GM12801 (cell line): Measurements from ENCODE around the gene GSTM4.

Experiments used
- TF ChIP-seq, protein P1 (sequence below): IDR thresholded peaks from one replicate; pipeline ENCODE4 v1.5.1; 2011; ENCODE audit warnings: control low read depth; ENCODE audit not compliant: insufficient read length; ENCODE audit errors: extremely low read depth

The GSTM4 gene

DNA sequence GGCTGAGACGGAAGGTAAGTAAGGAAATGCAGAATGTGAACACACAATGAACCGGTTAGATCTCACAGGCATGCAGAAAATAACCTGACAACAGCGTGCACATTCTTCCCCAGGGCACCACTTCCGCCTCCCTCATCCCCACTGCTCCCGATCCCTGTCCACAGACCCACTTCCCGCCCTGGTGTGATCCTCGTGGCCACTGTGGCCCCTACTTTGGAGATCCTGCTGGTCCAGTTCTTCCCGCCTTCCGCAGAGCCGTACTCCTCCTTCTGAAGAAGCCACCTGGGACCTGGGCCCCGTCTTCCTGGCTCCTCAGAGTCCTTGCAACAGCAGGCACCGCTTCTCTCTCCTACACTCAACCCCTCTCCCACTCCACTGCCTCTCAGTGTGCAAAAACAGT, 1.4 kb upstream of the GSTM4 start:
- TF ChIP-seq, protein P1, sequence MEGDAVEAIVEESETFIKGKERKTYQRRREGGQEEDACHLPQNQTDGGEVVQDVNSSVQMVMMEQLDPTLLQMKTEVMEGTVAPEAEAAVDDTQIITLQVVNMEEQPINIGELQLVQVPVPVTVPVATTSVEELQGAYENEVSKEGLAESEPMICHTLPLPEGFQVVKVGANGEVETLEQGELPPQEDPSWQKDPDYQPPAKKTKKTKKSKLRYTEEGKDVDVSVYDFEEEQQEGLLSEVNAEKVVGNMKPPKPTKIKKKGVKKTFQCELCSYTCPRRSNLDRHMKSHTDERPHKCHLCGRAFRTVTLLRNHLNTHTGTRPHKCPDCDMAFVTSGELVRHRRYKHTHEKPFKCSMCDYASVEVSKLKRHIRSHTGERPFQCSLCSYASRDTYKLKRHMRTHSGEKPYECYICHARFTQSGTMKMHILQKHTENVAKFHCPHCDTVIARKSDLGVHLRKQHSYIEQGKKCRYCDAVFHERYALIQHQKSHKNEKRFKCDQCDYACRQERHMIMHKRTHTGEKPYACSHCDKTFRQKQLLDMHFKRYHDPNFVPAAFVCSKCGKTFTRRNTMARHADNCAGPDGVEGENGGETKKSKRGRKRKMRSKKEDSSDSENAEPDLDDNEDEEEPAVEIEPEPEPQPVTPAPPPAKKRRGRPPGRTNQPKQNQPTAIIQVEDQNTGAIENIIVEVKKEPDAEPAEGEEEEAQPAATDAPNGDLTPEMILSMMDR = no peak

DNA sequence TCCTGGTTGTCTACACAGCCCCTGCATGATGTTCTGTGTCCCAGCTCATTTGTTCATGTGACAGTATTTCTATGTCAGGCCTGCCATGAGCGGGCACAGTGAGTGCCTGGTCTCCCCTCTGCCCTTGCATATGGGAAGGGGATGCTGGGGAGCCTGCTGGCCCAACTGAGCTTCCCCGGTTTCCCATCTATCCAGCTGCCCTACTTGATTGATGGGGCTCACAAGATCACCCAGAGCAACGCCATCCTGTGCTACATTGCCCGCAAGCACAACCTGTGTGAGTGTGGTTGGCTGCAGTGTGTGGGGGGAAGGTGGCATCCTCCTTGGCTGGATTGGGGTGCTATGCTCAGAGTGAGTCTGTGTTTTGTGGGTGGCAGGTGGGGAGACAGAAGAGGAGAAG, 1.5 kb downstream of the GSTM4 start:
- TF ChIP-seq, protein P1 = no peak

DNA sequence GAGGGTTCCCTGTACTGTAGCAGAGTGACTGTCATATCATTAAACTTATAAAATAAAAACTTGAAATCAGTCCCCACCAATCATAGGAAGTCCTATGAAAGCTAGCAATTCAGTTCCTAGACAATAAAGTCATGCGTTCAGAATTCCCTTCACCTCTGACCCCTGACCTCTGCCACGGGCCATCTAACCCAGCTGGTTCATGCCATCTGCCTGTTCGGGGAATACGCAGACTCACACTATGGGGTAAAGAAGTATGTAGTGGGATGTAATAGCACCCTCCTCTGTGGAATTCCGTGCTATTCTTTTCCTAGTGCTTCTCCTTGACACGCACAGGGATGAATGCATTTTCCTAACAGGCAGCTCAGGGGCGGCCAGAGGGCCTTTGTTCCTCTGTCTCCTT, 2.1 kb downstream of the GSTM4 start:
- TF ChIP-seq, protein P1 = no peak

DNA sequence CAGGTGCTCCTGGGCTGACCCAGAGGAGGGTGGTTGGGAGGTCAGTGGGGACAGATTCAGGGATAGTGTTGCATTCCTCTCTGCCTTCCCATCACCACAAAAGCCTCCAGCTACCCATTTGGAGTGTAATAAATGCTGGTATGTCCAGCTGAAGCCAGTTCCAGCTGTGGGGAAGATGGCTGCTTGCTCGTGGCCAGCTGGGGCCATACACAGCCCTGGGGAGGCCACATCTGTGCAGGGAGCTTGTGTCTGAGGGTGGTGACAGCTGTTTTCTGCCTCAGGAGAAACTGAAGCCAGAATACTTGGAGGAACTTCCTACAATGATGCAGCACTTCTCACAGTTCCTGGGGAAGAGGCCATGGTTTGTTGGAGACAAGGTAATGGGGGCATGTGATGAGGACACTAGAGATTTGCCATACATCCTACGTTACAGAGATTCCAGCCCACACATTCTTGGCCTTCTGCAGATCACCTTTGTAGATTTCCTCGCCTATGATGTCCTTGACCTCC, 2.7 kb downstream of the GSTM4 start:
- TF ChIP-seq, protein P1 = no peak

DNA sequence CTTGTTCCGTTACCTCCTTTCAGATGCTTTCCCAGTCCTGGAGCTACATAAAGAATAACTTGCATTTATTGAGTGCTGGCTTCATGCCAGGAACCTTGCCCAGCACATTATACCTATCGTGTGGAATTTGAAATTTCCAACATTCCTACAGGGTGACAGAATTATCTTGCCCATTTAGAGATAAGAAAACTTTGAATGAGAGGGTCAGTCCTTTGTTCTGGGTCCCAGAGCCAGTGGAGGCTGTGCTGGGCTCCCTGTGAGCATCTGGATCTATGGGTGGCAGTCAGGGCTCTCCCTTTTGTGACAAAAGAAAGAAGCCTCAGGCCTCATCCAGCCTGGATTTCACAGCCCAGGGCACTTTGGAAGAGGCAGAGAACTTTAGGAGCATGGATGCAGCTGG, 3.2 kb downstream of the GSTM4 start:
- TF ChIP-seq, protein P1 = no peak

DNA sequence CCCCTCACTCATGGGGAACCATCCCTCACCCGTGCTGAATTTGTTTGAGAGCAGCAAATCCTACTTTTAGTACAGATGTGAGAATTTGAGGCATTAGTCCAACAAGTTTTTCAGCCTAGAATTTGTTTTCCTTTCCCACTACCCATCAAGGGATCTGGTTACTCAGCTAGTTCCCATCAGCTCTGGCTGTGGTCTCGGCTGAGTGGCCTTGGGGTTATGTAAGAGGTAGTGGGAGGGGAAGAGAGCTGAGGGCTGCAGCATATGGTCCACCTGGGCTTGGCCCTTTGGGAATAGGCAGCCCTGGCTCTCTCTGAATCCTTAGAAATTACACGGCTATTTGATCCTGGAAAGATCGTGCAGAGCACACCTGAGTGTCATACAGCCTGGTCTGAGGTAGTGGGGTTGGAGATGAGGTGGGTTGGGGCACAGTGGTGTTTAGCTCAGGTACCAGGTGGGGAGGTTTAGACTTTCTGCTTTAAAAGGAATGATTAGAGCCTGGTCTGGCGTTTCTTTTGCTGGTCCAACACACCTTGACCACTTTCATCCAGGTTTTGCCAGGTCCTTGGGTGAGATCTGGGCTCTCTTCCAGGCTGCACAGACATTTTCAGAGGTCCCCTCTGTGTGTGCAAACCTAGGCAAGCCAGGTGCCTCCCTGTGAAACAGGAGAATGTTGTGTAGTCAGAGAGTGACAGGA, 4.2 kb downstream of the GSTM4 start:
- TF ChIP-seq, protein P1 = no peak

DNA sequence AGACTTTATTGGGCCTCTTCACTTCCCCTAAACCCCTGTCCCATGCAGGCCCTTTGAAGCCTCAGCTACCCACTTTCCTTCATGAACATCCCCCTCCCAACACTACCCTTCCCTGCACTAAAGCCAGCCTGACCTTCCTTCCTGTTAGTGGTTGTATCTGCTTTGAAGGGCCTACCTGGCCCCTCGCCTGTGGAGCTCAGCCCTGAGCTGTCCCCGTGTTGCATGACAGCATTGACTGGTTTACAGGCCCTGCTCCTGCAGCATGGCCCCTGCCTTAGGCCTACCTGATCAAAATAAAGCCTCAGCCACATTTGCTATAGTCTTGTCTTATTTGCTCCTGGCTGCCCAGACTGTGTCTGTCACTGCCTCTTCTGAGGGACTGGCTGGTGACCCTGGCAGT, 5.5 kb downstream of the GSTM4 start:
- TF ChIP-seq, protein P1 = no peak
